Measurements from ENCODE around the gene CDC25B. TPM values are rescaled to one million over a fixed set of nuclear protein-coding genes. Genes with fewer than 3 reads are reported as not detected.

Gene CDC25B
- total and polyA plus RNA-seq, 2 of the 8 experiments (the other 6 are each of a cell fraction or from before 2014, with no cell fraction given), result 21.7 to 31.2 TPM

DNA sequence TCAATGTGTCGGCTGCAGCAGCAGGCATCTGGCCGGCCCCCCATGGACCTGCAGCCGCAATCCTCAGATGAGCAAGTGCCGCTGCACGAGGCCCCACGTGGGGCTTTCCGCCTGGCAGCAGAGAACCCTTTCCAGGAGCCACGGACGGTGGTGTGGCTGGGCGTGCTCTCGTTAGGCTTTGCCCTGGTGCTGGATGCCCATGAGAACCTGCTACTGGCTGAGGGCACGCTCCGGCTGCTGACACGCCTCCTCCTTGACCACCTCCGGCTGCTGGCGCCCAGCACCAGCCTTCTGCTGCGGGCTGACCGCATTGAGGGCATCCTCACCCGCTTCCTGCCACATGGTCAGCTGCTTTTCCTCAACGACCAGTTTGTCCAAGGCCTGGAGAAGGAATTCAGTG, 27.8 kb downstream of the CDC25B start:
- Histone ChIP-seq H4K91ac (replicated peaks; ENCODE audit: insufficient read length, low read length) (no peak overlapping the region), H3K4ac (replicated peaks; ENCODE audit: insufficient read length, low read depth, low read length) (no peak overlapping the region), H2BK120ac (replicated peaks; ENCODE audit: low read depth, low read length) (no peak overlapping the region), H3K23me2 (ENCODE audit: low read depth, low read length) (peaks cover 4% of the 10 kb centered on the region; the same call in 1 of the 2 replicates), H3K9me3 (ENCODE audit: insufficient read depth in 2 of 2, low read depth in 1 of 2, low read length in 1 of 2) (no peaks in the 10 kb centered on the region), H3K27ac (ENCODE audit: low read depth, low read length) (no peak overlapping the region), H2BK5ac (ENCODE audit: low read depth, low read length) (no peak overlapping the region), H4K8ac (ENCODE audit: extremely low read depth, insufficient read depth, low read length) (no peak overlapping the region), H3K56ac (replicated peaks; ENCODE audit: insufficient read length, low read depth, low read length) (no peak overlapping the region), H3K4me2 (ENCODE audit: insufficient read depth in 1 of 2, low read depth in 2 of 2, low read length in 2 of 2) (no peak overlapping the region), H3K79me1 (ENCODE audit: low read depth, low read length) (no peaks in the 10 kb centered on the region), H3K79me2 (ENCODE audit: control insufficient read depth in 1 of 2, insufficient read depth in 2 of 2, low read length in 2 of 2) (no peaks in the 10 kb centered on the region), H3K4me3 (ENCODE audit: extremely low read depth in 1 of 4, insufficient read depth in 2 of 4, low read depth in 3 of 4, low read length in 4 of 4) (no peak overlapping the region), H2BK12ac (ENCODE audit: low read depth, low read length) (no peak overlapping the region), H3K23ac (ENCODE audit: insufficient read length) (no peak overlapping the region), H2AK5ac (ENCODE audit: low read depth, low read length) (no peak overlapping the region), H2BK20ac (ENCODE audit: low read length) (no peak overlapping the region), H3K9ac (replicated peaks in 1 of 4; ENCODE audit: extremely low read depth in 1 of 4, low read depth in 3 of 4, low read length in 3 of 4) (no peak overlapping the region), H2BK15ac (ENCODE audit: low read length) (no peak overlapping the region), H4K20me1 (replicated peaks in 1 of 2; ENCODE audit: control insufficient read depth in 1 of 2, insufficient read depth in 2 of 2, low read length in 2 of 2) (no peaks in the 10 kb centered on the region), H4K5ac (ENCODE audit: insufficient read length, low read depth, low read length) (no peak overlapping the region), H3K36me3 (ENCODE audit: control insufficient read depth in 2 of 4, insufficient read depth in 4 of 4, low read length in 3 of 4) (no peaks in the 10 kb centered on the region), H3K14ac (ENCODE audit: insufficient read length) (no peak overlapping the region), H3K27me3 (replicated peaks in 1 of 4; ENCODE audit: control insufficient read depth in 3 of 4, extremely low read depth in 1 of 4, insufficient read depth in 3 of 4, low read length in 3 of 4) (no peaks in the 10 kb centered on the region), H2AFZ (ENCODE audit: low read length) (no peak overlapping the region), H3K18ac (ENCODE audit: extremely low read depth, low read length) (no peak overlapping the region), H3K4me1 (replicated peaks in 1 of 4; ENCODE audit: control insufficient read depth in 3 of 4, insufficient read depth in 4 of 4, low read length in 3 of 4) (peaks cover 0 to 3% (median 2%) of the 10 kb centered on the region in 4 experiments; a peak in 2 of 7 replicates)
- 90% methylated on average over 20 of the region's 20 CpGs; no CpG with 5 or more reads in 1 of the 2 experiments for WGBS, 2 experiments (ENCODE audit: extremely low coverage in 1 of 2, insufficient coverage in 1 of 2, insufficient read length in 1 of 2, insufficient replicate concordance in 2 of 2, low coverage in 1 of 2, low lambda C conversion rate in 2 of 2, missing lambda C conversion rate in 1 of 2)
- CTCF ChIA-PET (ENCODE audit: partially characterized antibody), result interaction anchor here (1.2 to 4.7 kb wide), 3 partner anchors 11 to 42 kb away, joined by 3 to 35 read pairs (median 6); partner anchors contain the start of gene SPEF1
- TF ChIP-seq, protein P1, sequence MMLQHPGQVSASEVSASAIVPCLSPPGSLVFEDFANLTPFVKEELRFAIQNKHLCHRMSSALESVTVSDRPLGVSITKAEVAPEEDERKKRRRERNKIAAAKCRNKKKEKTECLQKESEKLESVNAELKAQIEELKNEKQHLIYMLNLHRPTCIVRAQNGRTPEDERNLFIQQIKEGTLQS (IDR thresholded peaks at IDR 0.05; ENCODE audit: insufficient read depth, low read depth, low read length), result no peak
- TF ChIP-seq MAFK (IDR thresholded peaks at IDR 0.05; ENCODE audit: low read depth, low read length) (no peak), CBX8 (IDR thresholded peaks at IDR 0.05; ENCODE audit: borderline replicate concordance, low read depth, low read length) (no peak), SP1 (IDR thresholded peaks at IDR 0.05; ENCODE audit: low read depth, low read length) (no peak), YY1 (IDR thresholded peaks at IDR 0.05; ENCODE audit: low read depth, low read length) (no peak), EZH2 (IDR thresholded peaks at IDR 0.05; ENCODE audit: low read depth, low read length, severe bottlenecking) (no peak)
- no peak for FAIRE-seq
- no peak for DNase-seq (ENCODE audit: low read depth in 1 of 2, low spot score in 2 of 2)
- POLR2A ChIA-PET (ENCODE audit: partially characterized antibody), result interaction anchor here (1.6 to 2.8 kb wide), 2 partner anchors 9 to 25 kb away, joined by 4 to 10 read pairs; no protein-coding TSS in a partner anchor

All from H1 (cell line).